HG03558 (cell line): ENCODE measurements around the gene HOMER1.

Source experiments
- ATAC-seq: cut with Tn5 transposase; IDR thresholded peaks from one replicate; pipeline ENCODE4 v1.9.1; 2021; ENCODE audit warnings: moderate number of reproducible peaks; ENCODE audit not compliant: unreplicated experiment; ENCODE audit errors: extremely low read depth

HOMER1 gene

DNA sequence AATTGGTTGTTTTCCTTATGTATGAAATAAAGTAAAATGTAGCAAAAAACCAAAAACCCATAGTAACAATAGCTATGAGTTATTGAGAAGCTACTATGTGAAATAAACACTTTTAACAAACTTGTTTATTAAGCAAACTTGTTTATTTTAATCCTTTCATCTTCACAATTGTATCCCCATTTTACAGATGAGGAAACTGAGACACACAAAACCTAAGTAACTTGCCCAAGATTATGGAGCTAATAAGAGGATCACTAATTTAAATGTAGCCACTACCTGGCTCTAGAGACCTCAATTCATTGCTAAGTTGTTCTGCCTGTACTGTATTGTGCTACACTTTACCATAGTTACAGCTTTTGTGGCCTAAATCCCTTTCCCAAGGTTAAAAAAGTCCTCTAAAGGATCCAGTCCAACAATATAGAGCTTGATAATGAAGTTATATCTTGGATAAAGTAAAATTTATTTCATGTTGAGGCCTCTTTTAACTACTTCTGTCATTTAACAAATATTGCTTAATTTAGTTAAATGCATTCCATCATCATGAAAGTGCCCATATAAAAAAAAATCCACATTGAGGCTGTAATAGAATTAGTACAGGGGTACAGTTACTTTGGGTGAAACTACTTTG is 22.1 kb downstream of the HOMER1 start:
- ATAC-seq = no peak

- ATAC-seq = no peak
These were observed 23.5 kb downstream of the HOMER1 start for GRCh38 chr5:79490323-79490936.

GRCh38 chr5:79489773-79490172 is 24.2 kb downstream of the HOMER1 start:
- ATAC-seq = no peak

- ATAC-seq = no peak
These were observed 25.2 kb downstream of the HOMER1 start for GRCh38 chr5:79488775-79489174.

DNA sequence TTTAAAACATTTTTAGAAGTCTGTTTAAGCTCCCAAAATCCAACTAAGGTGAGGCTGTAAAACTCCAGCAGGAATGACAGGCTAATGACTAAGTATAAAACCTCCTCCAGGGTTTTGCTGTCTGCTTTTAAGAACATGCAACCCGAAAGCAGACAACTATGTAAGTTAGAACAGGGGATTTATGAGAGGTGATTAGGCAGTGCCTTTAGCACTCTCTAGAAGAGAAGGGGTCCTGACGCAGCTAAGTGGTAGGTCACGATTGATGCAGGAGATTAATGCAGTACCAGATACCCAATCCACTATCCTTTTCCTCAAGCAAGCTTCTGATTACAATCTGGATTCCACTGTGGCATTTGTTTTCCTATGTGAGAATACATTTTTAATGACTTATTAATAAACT is 25.9 kb downstream of the HOMER1 start:
- no peak for ATAC-seq

DNA sequence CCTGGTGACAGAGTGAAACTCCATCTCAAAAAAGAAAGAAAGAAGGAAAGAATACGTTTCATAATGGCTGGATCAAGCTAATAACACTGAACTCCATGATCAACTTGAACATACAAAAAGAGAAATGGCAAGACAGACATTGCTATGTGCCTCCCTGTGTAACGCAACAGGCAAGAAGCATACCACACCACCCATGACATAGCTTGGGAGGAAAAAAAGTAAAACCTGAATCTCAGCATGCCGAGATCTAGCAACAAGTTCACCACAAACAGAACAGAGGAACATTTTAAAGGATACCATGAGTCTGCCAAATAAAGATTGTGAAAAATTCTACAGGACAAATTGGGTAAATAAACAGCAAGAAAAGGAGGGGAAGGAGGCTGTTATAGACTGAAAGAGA is 26.7 kb downstream of the HOMER1 start:
- no peak for ATAC-seq

DNA sequence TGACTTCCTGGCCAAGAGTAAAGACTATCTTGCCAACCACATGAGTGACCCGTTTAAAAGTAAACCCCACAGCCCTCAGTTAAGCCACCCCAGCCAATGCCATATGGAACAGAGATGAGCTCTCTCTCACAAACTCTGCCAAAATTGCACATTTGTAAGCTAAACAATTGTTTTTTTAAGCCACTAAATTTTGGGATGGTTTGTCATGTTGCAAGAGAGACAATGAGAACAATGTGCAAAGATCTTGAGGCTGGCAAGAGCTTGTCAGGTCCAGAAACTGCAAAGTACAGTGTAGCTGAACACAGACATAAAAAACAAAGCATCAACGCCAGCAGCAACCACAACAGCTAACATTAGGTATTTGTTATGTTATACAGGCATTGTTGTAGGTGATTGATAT is 27.8 kb downstream of the HOMER1 start:
- no peak for ATAC-seq

DNA sequence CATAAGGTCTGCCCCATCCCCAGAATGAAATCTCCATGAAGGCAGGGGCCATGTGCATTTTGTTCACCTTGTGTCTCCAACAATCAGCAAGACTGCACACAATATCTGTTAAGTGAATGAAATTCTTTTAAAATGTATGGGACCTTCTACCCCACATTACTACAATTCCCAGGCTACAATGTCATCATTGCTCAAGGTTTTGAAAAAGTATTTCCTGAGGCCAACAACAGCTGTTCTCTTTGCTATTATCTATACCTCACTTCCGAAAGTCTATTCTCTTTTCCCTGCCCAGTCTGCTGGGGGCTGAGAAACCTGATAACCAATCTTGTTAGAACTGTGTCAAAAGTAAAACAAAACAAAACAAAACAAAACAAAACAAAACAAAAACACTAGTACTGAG is 29.2 kb downstream of the HOMER1 start:
- no peak for ATAC-seq

- no peak for ATAC-seq
These were observed 32.4 kb downstream of the HOMER1 start for GRCh38 chr5:79481574-79481973.

- no peak for ATAC-seq
These were observed 32.9 kb downstream of the HOMER1 start for GRCh38 chr5:79480991-79481390.

- ATAC-seq = no peak
These were observed 38.8 kb downstream of the HOMER1 start for GRCh38 chr5:79475152-79475466.

DNA sequence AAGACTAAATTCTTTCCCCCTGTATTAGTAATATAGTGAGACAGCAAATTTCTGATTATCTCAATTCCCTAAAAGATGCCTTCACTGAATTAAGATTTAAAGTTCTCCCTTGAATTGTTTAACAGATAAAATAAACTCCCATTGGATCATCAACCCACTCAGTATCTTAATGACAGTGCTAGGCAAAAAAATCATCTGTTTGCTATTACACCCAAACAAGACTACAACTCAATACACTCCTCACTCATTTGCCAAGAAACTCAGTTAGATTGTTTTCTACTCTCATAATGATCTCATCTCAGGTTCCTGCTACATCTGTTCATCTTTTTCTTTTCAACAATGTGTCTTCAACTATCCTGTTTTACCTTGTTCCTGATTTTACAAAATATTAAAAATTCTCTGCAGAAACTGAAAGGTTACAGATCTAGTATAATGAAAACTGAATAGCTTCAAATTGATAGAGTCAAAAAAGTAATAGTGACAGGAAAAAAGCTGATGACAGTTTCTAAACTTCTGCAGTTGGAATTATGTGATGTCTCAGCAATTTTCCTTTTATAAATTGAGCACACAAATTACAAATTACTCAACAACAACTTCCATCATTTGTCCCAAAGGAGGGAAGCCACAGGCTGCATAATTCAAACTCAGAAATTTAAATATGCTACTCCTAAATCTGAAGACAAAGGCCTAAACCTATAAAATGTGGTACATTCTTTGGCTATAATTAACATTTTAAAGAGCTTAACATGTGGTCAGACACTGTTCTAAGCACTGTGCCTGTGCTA is 39.4 kb downstream of the HOMER1 start:
- ATAC-seq = no peak

DNA sequence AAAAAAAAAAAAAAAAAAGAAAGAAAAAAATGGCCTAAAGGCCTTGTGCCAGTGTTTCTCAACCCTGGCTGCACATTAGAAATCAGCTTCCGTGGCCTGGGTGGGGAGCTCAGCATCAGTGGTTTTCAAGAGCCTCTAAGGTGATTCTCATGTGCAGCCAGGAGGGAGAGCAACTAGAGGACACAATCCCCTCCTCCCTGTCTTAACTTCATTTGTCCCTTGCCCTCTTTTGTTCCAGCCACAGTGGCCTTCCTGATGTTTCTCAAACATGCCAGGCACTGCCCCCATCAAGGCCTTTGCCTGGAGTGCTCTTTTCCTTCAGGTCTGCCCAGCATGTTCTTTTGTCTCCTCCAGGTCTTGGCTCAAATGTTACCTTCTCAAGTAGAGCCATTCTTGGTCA is 42.4 kb downstream of the HOMER1 start:
- ATAC-seq = no peak

DNA sequence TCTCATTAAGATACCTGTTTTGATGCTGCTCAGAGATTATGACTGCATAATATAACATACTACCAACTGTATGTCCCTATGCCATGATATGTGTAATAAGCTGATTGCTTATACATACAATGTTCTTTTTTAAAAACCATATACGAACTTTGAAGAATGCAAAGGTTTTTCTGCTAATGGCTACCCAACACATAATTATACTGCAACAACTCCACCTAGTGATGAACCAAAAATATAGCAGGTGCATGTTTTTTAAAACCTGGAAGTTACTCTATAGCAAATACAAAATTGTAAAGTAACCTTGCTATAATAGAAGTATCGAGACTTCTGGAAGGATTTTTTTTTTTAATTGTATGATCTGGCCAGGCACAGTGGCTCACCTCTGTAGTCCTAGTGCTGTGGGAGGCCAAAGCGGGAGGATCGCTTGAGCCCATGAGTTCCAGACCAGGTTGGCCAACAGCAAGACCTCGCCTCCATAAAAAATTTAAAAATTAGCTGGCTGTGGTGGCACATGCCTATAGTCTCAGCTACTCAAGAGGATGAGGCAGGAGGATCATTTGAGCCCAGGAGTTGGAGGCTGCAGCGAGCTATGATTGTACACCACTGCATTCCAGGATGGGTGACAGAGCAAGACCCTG is 49.1 kb downstream of the HOMER1 start:
- ATAC-seq = no peak

GRCh38 chr5:79464278-79464677 is 49.7 kb downstream of the HOMER1 start:
- ATAC-seq = no peak

DNA sequence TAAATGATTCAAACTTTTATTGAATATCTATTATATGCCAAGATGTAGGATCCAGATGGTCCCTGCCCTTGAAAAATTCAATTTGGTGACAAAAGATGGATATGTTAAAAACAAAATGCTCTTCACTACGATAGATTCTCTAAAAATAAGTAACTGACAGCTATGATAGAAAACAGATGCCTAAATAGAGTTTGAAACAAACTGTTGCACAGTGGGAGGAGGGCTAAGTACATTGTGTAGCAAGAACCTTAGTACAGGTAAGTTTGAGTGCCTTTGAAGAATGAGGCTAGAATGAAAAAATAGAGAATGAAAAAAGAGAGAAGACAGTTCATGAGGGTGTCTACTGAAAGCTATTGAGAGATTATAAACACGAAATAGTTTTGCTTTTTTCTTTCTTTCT is 54.3 kb downstream of the HOMER1 start:
- no peak for ATAC-seq

- ATAC-seq = no peak
These were observed 56.9 kb downstream of the HOMER1 start for GRCh38 chr5:79456890-79457583.

DNA sequence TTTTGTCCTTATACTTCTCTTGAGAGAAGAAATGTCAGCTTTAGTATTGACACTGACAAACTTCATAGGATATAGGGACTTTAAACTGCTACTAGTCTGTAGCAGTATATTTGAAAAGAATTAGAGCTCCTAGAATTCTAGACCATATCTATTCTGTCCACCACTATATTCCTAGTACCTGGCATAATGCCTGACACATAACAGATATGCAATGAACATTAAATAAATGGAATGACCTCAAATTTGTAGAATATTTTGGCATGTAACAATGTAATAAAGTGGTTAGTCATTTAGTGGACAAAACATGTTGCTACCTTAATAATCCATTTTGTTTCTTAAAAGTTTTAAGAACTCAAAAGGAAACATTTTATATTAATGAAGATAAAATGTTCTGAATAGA is 57.5 kb downstream of the HOMER1 start:
- ATAC-seq = no peak

GRCh38 chr5:79454043-79454442 is 59.9 kb downstream of the HOMER1 start:
- no peak for ATAC-seq

- ATAC-seq = no peak
These were observed 65.6 kb downstream of the HOMER1 start for GRCh38 chr5:79448336-79448735.

DNA sequence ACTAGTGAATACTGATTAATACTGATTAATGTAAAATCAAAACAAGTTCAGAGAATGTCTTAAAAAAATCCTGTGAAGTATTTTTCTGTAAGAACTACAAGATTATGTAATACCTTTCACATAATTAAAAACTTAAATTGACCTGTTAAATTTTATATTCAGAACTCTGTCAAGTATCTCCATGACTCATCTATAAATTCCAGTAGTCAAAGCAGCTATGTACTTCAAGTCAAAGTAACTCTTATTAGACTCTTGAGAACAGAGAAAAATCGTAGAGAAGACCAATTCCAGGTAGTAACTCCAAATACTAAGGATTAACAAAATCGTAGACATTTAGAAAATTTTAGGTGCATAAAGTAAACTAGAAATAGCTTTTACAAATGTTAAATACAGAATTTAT is 77.1 kb downstream of the HOMER1 start:
- ATAC-seq = no peak
